HEK293 (cell line): Measurements from ENCODE around the gene TMLHE.

ENCODE experiments used
- ZBTB21 ChIP-seq: fragments of 450-650 bp; formaldehyde crosslinking; IDR thresholded peaks from 2 replicates; pipeline ENCODE4 v1.5.1; 2017; ENCODE audit warnings: missing biosample characterization, missing genetic modification characterization
- ZBTB7A ChIP-seq: fragments of 450-650 bp; formaldehyde crosslinking; IDR thresholded peaks from 2 replicates; pipeline ENCODE4 v1.5.1; 2016; ENCODE audit warnings: low read depth, missing biosample characterization, missing genetic modification characterization
- ZFP41 ChIP-seq: fragments of 450-650 bp; formaldehyde crosslinking; IDR thresholded peaks from 2 replicates; pipeline ENCODE4 v1.5.1; 2016; ENCODE audit warnings: missing biosample characterization, missing genetic modification characterization, borderline replicate concordance
- ZIC2 ChIP-seq: fragments of 450-650 bp; formaldehyde crosslinking; IDR thresholded peaks from 2 replicates; pipeline ENCODE4 v1.5.1; 2016; ENCODE audit warnings: missing biosample characterization, missing genetic modification characterization
- ZNF239 ChIP-seq: fragments of 450-650 bp; formaldehyde crosslinking; IDR thresholded peaks from 2 replicates; pipeline ENCODE4 v1.5.1; 2016; ENCODE audit warnings: missing biosample characterization, missing genetic modification characterization
- ZNF24 ChIP-seq: fragments of 450-650 bp; formaldehyde crosslinking; IDR thresholded peaks from 2 replicates; pipeline ENCODE4 v1.5.1; 2016; ENCODE audit warnings: missing biosample characterization, missing genetic modification characterization
- ZNF274 ChIP-seq, 2 experiments: fragments of 200-500 bp in 1 of 2; fragments of 450-650 bp in 1 of 2; sonication (Bioruptor generic) in 1 of 2; formaldehyde crosslinking in 1 of 2; IDR thresholded peaks; 2 replicates each; pipeline versions ENCODE4 v1.5.1 to v1.6.1; 2014 to 2016; ENCODE audit warnings: borderline replicate concordance in 1 of 2, inconsistent platforms in 1 of 2, low read length in 1 of 2, missing biosample characterization in 1 of 2, missing genetic modification characterization in 1 of 2
- ZNF610 ChIP-seq: fragments of 450-650 bp; formaldehyde crosslinking; IDR thresholded peaks from 2 replicates; pipeline ENCODE4 v1.5.1; 2016; ENCODE audit warnings: missing biosample characterization, missing genetic modification characterization, borderline replicate concordance
- ZNF621 ChIP-seq: fragments of 450-650 bp; formaldehyde crosslinking; IDR thresholded peaks from 2 replicates; pipeline ENCODE4 v1.5.1; 2017; ENCODE audit warnings: missing biosample characterization, missing genetic modification characterization
- ZNF623 ChIP-seq: fragments of 450-650 bp; formaldehyde crosslinking; IDR thresholded peaks from 2 replicates; pipeline ENCODE4 v1.5.1; 2016; ENCODE audit warnings: missing biosample characterization, missing genetic modification characterization
- ZNF670 ChIP-seq: fragments of 450-650 bp; formaldehyde crosslinking; IDR thresholded peaks from 2 replicates; pipeline ENCODE4 v1.5.1; 2016; ENCODE audit warnings: missing biosample characterization, missing genetic modification characterization, low read depth
- TF ChIP-seq, protein P1 (sequence below): fragments of 450-650 bp; formaldehyde crosslinking; IDR thresholded peaks from 2 replicates; pipeline ENCODE4 v1.5.1; 2016; ENCODE audit warnings: missing biosample characterization, missing genetic modification characterization
- TF ChIP-seq, protein P2 (sequence below): fragments of 450-650 bp; formaldehyde crosslinking; IDR thresholded peaks from 2 replicates; pipeline ENCODE4 v1.5.1; 2016; ENCODE audit warnings: missing biosample characterization, missing genetic modification characterization, borderline replicate concordance
- TF ChIP-seq, protein P3 (sequence below): fragments of 450-650 bp; formaldehyde crosslinking; IDR thresholded peaks from 2 replicates; pipeline ENCODE4 v1.5.1; 2016; ENCODE audit warnings: missing biosample characterization, missing genetic modification characterization

DNA sequence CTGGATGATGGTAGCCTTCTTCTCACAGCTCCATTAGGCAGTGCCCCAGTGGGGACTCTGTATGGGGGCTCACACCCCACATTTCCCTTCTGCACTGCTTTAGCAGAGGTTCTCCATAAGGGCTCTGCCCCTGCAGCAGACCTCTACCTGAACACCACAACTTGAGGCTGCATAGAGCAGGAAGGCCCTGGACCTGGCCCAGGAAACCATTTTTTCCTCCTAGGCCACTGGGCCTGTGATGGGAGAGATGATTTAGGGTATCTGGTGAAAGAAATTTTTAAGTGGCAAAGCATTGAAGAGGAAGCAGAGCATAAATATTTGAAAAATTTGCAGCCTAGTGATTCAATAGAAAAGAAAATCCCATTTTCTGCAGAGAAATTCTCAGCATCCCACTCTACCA is 171.7 kb downstream of the TMLHE start:
- no peak for TF ChIP-seq ZNF670 (tag by site-specific recombination)
- TF ChIP-seq ZBTB21 (tag by site-specific recombination) = no peak
- TF ChIP-seq ZNF623 (tag by site-specific recombination) = no peak
- TF ChIP-seq, protein P1, sequence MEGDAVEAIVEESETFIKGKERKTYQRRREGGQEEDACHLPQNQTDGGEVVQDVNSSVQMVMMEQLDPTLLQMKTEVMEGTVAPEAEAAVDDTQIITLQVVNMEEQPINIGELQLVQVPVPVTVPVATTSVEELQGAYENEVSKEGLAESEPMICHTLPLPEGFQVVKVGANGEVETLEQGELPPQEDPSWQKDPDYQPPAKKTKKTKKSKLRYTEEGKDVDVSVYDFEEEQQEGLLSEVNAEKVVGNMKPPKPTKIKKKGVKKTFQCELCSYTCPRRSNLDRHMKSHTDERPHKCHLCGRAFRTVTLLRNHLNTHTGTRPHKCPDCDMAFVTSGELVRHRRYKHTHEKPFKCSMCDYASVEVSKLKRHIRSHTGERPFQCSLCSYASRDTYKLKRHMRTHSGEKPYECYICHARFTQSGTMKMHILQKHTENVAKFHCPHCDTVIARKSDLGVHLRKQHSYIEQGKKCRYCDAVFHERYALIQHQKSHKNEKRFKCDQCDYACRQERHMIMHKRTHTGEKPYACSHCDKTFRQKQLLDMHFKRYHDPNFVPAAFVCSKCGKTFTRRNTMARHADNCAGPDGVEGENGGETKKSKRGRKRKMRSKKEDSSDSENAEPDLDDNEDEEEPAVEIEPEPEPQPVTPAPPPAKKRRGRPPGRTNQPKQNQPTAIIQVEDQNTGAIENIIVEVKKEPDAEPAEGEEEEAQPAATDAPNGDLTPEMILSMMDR = no peak
- TF ChIP-seq ZNF621 = no peak
- TF ChIP-seq, protein P2, sequence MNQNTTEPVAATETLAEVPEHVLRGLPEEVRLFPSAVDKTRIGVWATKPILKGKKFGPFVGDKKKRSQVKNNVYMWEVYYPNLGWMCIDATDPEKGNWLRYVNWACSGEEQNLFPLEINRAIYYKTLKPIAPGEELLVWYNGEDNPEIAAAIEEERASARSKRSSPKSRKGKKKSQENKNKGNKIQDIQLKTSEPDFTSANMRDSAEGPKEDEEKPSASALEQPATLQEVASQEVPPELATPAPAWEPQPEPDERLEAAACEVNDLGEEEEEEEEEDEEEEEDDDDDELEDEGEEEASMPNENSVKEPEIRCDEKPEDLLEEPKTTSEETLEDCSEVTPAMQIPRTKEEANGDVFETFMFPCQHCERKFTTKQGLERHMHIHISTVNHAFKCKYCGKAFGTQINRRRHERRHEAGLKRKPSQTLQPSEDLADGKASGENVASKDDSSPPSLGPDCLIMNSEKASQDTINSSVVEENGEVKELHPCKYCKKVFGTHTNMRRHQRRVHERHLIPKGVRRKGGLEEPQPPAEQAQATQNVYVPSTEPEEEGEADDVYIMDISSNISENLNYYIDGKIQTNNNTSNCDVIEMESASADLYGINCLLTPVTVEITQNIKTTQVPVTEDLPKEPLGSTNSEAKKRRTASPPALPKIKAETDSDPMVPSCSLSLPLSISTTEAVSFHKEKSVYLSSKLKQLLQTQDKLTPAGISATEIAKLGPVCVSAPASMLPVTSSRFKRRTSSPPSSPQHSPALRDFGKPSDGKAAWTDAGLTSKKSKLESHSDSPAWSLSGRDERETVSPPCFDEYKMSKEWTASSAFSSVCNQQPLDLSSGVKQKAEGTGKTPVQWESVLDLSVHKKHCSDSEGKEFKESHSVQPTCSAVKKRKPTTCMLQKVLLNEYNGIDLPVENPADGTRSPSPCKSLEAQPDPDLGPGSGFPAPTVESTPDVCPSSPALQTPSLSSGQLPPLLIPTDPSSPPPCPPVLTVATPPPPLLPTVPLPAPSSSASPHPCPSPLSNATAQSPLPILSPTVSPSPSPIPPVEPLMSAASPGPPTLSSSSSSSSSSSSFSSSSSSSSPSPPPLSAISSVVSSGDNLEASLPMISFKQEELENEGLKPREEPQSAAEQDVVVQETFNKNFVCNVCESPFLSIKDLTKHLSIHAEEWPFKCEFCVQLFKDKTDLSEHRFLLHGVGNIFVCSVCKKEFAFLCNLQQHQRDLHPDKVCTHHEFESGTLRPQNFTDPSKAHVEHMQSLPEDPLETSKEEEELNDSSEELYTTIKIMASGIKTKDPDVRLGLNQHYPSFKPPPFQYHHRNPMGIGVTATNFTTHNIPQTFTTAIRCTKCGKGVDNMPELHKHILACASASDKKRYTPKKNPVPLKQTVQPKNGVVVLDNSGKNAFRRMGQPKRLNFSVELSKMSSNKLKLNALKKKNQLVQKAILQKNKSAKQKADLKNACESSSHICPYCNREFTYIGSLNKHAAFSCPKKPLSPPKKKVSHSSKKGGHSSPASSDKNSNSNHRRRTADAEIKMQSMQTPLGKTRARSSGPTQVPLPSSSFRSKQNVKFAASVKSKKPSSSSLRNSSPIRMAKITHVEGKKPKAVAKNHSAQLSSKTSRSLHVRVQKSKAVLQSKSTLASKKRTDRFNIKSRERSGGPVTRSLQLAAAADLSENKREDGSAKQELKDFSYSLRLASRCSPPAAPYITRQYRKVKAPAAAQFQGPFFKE (tag by site-specific recombination) = no peak
- TF ChIP-seq ZNF610 (tag by site-specific recombination) = no peak
- no peak for TF ChIP-seq ZNF24 (tag by site-specific recombination)
- TF ChIP-seq, protein P3, sequence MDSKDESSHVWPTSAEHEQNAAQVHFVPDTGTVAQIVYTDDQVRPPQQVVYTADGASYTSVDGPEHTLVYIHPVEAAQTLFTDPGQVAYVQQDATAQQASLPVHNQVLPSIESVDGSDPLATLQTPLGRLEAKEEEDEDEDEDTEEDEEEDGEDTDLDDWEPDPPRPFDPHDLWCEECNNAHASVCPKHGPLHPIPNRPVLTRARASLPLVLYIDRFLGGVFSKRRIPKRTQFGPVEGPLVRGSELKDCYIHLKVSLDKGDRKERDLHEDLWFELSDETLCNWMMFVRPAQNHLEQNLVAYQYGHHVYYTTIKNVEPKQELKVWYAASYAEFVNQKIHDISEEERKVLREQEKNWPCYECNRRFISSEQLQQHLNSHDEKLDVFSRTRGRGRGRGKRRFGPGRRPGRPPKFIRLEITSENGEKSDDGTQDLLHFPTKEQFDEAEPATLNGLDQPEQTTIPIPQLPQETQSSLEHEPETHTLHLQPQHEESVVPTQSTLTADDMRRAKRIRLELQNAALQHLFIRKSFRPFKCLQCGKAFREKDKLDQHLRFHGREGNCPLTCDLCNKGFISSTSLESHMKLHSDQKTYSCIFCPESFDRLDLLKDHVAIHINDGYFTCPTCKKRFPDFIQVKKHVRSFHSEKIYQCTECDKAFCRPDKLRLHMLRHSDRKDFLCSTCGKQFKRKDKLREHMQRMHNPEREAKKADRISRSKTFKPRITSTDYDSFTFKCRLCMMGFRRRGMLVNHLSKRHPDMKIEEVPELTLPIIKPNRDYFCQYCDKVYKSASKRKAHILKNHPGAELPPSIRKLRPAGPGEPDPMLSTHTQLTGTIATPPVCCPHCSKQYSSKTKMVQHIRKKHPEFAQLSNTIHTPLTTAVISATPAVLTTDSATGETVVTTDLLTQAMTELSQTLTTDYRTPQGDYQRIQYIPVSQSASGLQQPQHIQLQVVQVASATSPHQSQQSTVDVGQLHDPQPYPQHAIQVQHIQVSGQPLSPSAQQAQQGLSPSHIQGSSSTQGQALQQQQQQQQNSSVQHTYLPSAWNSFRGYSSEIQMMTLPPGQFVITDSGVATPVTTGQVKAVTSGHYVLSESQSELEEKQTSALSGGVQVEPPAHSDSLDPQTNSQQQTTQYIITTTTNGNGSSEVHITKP = no peak
- no peak for TF ChIP-seq ZNF274 (IDR thresholded peaks at IDR 0.05; ENCODE audit: low read length)
- no peak for TF ChIP-seq ZNF274 (tag by site-specific recombination; IDR thresholded peaks at IDR 0.05; ENCODE audit: borderline replicate concordance)
- TF ChIP-seq ZBTB7A (tag by site-specific recombination) = no peak
- no peak for TF ChIP-seq ZNF239 (tag by site-specific recombination)
- no peak for TF ChIP-seq ZIC2 (tag by site-specific recombination)
- TF ChIP-seq ZFP41 = no peak
